HG02943 (cell line): ENCODE data around the gene DAPK1.

Experiments
- ATAC-seq: cut with Tn5 transposase; IDR thresholded peaks from one replicate; pipeline ENCODE4 v1.9.1; 2021; ENCODE audit warnings: mild to moderate bottlenecking, low read depth, moderate library complexity; ENCODE audit not compliant: unreplicated experiment

The DAPK1 gene

DNA sequence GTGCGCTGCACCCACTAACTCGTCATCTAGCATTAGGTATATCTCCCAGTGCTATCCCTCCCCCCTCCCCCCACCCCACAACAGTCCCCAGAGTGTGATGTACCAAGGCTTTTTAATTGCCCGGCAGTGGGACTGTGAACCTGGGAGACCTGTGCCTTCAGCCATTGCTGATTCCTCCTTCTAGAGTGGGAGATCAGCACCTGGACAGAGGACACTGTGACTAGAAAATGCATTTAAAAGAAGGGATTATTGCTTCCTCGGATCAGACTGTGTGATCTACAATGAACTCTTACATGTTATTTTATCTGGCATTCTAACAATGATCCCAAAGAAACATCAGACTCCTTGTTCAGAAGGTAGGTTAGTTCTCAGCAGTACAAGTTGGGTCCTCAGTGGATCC lies 254.2 kb downstream of the DAPK1 start:
- ATAC-seq, result no peak

DNA sequence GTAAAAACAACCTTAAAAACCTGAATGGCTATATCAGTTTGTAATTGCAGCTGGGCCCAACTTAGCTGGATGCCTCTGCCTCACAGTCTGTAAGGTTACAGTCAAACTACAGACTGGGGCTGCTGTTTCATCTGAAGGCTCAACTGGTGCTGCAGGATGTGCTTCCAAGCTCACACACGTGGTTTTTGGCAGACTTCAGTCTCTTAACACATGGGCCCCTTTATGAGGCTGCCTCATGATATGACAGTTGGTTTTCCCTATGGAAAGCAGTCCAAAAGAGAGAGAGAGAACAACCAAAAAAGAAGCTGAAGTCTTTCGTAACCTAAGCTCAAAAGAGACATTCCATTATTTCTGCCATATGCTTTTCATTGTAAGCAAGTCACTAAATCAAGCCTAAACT lies 255.6 kb downstream of the DAPK1 start:
- ATAC-seq, result no peak
